K562 (cell line): ENCODE measurements around the gene KANK4.

ENCODE experiments used
- CAMTA2 ChIP-seq: fragments of 250-450 bp; sonication (Bioruptor Pico); conservative IDR thresholded peaks from 2 replicates; pipeline ENCODE4 v1.5.1; 2022
- CHD2 ChIP-seq: IDR thresholded peaks from 2 replicates; pipeline ENCODE4 v1.6.1; 2011; ENCODE audit warnings: low read depth, low read length
- DACH1 ChIP-seq: fragments of 450-650 bp; IDR thresholded peaks from 2 replicates; pipeline ENCODE4 v1.6.1; 2018; ENCODE audit not compliant: partially characterized antibody
- ZNF384 ChIP-seq: IDR thresholded peaks from 2 replicates; pipeline ENCODE4 v1.6.1; 2012; ENCODE audit warnings: low read depth, low read length, improper control_type of control experiment
- ZNF57 ChIP-seq: fragments of 450-650 bp; formaldehyde crosslinking; IDR thresholded peaks from 2 replicates; pipeline ENCODE4 v1.4.0; 2020; ENCODE audit warnings: mild to moderate bottlenecking, moderate library complexity
- TF ChIP-seq, protein P1 (sequence below), 3 experiments: IDR thresholded peaks in 2 of 3; conservative IDR thresholded peaks in 1 of 3; 2 replicates each; pipeline ENCODE4 v1.5.1; 2011 to 2012; ENCODE audit warnings: low read length in 3 of 3, mild to moderate bottlenecking in 3 of 3, control low read depth in 2 of 3, improper control_type of control experiment in 1 of 3, inconsistent platforms in 1 of 3, low read depth in 1 of 3, mixed read lengths in 1 of 3, moderate library complexity in 1 of 3; ENCODE audit not compliant: insufficient read depth in 2 of 3

DNA sequence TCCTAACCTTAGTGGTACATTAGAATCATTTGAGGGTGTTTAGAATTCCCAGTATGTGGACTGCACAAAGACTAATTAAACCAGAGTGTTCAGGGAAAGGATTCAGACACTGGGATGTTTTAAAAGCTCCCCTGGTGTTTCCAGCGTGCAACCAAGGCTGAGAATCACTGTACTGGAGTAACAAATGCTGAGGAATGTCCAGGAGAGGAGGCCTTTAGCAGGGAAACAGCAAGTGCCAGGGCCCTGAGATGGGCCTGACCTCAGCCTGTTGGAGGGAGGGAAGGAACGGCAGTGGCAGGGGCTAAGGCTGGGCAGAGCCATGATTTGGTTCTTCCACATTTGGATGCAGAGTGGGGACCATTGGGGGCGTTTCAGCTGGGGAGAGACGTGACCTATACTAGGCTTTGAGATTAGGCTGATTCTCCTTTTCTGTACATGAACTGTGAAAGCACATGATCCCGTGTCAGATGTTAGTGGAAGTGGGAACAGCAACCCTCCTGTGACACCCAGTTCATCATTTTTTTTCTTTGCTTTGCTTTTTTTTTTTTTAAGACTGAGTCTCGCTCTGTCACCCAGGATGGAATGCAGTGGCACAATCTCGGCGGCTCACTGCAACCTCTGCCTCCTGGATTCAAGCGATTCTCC is 49.3 kb downstream of the KANK4 start:
- TF ChIP-seq DACH1 = no peak
- no peak for TF ChIP-seq CAMTA2
- no peak for TF ChIP-seq CHD2
- no peak for TF ChIP-seq ZNF57 (CRISPR knock-in tag)
- TF ChIP-seq ZNF384 = no peak
- TF ChIP-seq, protein P1, sequence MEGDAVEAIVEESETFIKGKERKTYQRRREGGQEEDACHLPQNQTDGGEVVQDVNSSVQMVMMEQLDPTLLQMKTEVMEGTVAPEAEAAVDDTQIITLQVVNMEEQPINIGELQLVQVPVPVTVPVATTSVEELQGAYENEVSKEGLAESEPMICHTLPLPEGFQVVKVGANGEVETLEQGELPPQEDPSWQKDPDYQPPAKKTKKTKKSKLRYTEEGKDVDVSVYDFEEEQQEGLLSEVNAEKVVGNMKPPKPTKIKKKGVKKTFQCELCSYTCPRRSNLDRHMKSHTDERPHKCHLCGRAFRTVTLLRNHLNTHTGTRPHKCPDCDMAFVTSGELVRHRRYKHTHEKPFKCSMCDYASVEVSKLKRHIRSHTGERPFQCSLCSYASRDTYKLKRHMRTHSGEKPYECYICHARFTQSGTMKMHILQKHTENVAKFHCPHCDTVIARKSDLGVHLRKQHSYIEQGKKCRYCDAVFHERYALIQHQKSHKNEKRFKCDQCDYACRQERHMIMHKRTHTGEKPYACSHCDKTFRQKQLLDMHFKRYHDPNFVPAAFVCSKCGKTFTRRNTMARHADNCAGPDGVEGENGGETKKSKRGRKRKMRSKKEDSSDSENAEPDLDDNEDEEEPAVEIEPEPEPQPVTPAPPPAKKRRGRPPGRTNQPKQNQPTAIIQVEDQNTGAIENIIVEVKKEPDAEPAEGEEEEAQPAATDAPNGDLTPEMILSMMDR (IDR thresholded peaks at IDR 0.05 in 2 of 3, conservative IDR thresholded peaks at IDR 0.05 in 1 of 3; ENCODE audit: insufficient read depth in 2 of 3, low read depth in 1 of 3, low read length in 3 of 3) = no peak
